ENCODE measurements around the gene ZNF207.

The ZNF207 gene

DNA sequence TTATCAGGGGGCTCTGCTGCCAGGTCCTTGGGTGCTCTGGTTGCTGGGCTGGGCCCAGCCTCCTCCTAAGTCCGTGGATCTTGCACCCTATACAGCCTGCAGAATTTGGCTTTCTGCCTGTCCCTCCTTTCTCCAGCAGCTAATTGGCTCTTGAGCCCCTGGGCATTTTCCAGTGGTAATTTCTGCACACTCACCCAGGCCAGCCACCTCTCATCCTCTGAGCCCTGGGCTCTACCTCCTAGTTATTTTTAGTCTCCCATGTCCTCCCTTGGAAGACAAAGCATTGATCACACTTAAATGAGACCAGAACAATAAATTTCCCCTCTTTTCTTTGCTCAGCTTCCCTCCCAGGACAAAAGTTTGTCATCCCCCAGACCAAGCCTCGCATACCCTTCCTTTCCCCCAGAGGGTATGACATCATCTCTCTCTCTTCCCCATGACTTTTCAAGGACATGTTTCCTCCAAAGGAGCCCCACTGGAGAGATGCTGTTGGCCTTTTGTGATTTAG lies 46.1 kb upstream of the ZNF207 start:
- TF ChIP-seq ZC3H10 (CRISPR knock-in tag; IDR thresholded peaks at IDR 0.05) (no peak), BACH2 (CRISPR knock-in tag; IDR thresholded peaks at IDR 0.05; ENCODE audit: borderline replicate concordance) (no peak), ISL1 (CRISPR knock-in tag; IDR thresholded peaks at IDR 0.05) (no peak), TOX (CRISPR knock-in tag; IDR thresholded peaks at IDR 0.05; ENCODE audit: borderline replicate concordance) (no peak), RARB (CRISPR knock-in tag; IDR thresholded peaks at IDR 0.05) (no peak), ZNF565 (CRISPR knock-in tag; conservative IDR thresholded peaks at IDR 0.05; ENCODE audit: low read depth) (no peak)
- TF ChIP-seq, protein P1, sequence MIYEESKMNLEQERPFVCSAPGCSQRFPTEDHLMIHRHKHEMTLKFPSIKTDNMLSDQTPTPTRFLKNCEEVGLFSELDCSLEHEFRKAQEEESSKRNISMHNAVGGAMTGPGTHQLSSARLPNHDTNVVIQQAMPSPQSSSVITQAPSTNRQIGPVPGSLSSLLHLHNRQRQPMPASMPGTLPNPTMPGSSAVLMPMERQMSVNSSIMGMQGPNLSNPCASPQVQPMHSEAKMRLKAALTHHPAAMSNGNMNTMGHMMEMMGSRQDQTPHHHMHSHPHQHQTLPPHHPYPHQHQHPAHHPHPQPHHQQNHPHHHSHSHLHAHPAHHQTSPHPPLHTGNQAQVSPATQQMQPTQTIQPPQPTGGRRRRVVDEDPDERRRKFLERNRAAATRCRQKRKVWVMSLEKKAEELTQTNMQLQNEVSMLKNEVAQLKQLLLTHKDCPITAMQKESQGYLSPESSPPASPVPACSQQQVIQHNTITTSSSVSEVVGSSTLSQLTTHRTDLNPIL (CRISPR knock-in tag; IDR thresholded peaks at IDR 0.05; ENCODE audit: low read depth): no peak
- TF ChIP-seq, protein P2, sequence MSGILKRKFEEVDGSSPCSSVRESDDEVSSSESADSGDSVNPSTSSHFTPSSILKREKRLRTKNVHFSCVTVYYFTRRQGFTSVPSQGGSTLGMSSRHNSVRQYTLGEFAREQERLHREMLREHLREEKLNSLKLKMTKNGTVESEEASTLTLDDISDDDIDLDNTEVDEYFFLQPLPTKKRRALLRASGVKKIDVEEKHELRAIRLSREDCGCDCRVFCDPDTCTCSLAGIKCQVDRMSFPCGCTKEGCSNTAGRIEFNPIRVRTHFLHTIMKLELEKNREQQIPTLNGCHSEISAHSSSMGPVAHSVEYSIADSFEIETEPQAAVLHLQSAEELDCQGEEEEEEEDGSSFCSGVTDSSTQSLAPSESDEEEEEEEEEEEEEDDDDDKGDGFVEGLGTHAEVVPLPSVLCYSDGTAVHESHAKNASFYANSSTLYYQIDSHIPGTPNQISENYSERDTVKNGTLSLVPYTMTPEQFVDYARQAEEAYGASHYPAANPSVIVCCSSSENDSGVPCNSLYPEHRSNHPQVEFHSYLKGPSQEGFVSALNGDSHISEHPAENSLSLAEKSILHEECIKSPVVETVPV (CRISPR knock-in tag; IDR thresholded peaks at IDR 0.05): no peak
- peak; percentile 27; the same call in 1 of the 3 replicates for ATAC-seq

DNA sequence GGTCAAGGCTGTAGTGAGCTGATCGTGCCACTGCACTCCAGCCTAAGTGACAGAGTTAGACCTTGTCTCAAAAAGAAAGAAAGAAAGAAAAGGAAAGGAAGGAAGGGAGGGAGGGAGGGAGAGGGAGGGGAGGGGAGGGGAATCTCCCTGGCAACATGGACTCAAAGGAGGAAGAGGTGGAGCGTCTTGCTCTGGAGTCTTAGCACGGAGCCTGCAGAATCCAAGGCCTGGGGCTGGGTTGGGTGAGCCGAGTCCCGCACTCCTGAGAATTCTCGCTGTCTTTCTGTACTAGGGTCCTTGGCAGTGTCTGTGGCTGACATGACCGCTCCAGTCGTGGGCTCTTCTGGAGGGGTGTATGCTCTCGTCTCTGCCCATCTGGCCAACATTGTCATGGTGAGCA lies 44.9 kb upstream of the ZNF207 start:
- TF ChIP-seq, protein P1 (CRISPR knock-in tag; IDR thresholded peaks at IDR 0.05; ENCODE audit: low read depth): no peak
- TF ChIP-seq, protein P3, sequence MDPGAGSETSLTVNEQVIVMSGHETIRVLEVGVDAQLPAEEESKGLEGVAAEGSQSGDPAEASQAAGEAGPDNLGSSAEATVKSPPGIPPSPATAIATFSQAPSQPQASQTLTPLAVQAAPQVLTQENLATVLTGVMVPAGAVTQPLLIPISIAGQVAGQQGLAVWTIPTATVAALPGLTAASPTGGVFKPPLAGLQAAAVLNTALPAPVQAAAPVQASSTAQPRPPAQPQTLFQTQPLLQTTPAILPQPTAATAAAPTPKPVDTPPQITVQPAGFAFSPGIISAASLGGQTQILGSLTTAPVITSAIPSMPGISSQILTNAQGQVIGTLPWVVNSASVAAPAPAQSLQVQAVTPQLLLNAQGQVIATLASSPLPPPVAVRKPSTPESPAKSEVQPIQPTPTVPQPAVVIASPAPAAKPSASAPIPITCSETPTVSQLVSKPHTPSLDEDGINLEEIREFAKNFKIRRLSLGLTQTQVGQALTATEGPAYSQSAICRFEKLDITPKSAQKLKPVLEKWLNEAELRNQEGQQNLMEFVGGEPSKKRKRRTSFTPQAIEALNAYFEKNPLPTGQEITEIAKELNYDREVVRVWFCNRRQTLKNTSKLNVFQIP (CRISPR knock-in tag; IDR thresholded peaks at IDR 0.05; ENCODE audit: borderline replicate concordance, low read depth): no peak
- TF ChIP-seq ZC3H10 (CRISPR knock-in tag; IDR thresholded peaks at IDR 0.05) (no peak), SNAI2 (CRISPR knock-in tag; IDR thresholded peaks at IDR 0.05) (no peak), RARB (CRISPR knock-in tag; IDR thresholded peaks at IDR 0.05) (no peak), ESRRG (CRISPR knock-in tag; IDR thresholded peaks at IDR 0.05) (no peak), ISL1 (CRISPR knock-in tag; IDR thresholded peaks at IDR 0.05) (no peak), ZNF8 (CRISPR knock-in tag; IDR thresholded peaks at IDR 0.05) (no peak), GLIS3 (CRISPR knock-in tag; IDR thresholded peaks at IDR 0.05) (no peak), ZNF70 (CRISPR knock-in tag; IDR thresholded peaks at IDR 0.05) (no peak), ZFP3 (CRISPR knock-in tag; IDR thresholded peaks at IDR 0.05) (no peak), CSDC2 (CRISPR knock-in tag; IDR thresholded peaks at IDR 0.05) (no peak), PPARA (CRISPR knock-in tag; IDR thresholded peaks at IDR 0.05; ENCODE audit: borderline replicate concordance) (no peak), ZNF565 (CRISPR knock-in tag; conservative IDR thresholded peaks at IDR 0.05; ENCODE audit: low read depth) (no peak)
- TF ChIP-seq, protein P4, sequence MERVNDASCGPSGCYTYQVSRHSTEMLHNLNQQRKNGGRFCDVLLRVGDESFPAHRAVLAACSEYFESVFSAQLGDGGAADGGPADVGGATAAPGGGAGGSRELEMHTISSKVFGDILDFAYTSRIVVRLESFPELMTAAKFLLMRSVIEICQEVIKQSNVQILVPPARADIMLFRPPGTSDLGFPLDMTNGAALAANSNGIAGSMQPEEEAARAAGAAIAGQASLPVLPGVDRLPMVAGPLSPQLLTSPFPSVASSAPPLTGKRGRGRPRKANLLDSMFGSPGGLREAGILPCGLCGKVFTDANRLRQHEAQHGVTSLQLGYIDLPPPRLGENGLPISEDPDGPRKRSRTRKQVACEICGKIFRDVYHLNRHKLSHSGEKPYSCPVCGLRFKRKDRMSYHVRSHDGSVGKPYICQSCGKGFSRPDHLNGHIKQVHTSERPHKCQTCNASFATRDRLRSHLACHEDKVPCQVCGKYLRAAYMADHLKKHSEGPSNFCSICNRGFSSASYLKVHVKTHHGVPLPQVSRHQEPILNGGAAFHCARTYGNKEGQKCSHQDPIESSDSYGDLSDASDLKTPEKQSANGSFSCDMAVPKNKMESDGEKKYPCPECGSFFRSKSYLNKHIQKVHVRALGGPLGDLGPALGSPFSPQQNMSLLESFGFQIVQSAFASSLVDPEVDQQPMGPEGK (CRISPR knock-in tag; IDR thresholded peaks at IDR 0.05; ENCODE audit: borderline replicate concordance): no peak
- TF ChIP-seq, protein P5, sequence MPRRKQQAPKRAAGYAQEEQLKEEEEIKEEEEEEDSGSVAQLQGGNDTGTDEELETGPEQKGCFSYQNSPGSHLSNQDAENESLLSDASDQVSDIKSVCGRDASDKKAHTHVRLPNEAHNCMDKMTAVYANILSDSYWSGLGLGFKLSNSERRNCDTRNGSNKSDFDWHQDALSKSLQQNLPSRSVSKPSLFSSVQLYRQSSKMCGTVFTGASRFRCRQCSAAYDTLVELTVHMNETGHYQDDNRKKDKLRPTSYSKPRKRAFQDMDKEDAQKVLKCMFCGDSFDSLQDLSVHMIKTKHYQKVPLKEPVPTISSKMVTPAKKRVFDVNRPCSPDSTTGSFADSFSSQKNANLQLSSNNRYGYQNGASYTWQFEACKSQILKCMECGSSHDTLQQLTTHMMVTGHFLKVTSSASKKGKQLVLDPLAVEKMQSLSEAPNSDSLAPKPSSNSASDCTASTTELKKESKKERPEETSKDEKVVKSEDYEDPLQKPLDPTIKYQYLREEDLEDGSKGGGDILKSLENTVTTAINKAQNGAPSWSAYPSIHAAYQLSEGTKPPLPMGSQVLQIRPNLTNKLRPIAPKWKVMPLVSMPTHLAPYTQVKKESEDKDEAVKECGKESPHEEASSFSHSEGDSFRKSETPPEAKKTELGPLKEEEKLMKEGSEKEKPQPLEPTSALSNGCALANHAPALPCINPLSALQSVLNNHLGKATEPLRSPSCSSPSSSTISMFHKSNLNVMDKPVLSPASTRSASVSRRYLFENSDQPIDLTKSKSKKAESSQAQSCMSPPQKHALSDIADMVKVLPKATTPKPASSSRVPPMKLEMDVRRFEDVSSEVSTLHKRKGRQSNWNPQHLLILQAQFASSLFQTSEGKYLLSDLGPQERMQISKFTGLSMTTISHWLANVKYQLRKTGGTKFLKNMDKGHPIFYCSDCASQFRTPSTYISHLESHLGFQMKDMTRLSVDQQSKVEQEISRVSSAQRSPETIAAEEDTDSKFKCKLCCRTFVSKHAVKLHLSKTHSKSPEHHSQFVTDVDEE (CRISPR knock-in tag; IDR thresholded peaks at IDR 0.05): no peak
- ATAC-seq: no peak

DNA sequence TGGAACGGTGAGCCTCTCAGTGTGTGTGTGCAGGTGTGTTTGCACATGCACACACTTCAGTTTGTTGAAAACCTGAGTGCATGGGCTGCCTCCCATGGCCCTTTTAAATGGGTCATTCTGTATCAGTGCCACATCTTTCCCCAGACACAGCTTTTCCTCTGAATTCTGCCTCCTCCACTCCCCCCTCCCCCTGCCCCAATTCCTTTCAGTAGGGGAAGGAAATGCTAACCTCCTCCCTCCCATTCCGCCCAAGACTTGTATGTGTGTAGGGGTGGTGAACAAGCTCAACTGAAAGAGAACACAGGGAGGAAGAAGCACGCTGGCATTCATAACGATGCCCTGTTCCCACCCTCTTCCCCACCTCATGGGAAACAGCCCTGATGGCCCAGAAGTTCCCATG lies 42.3 kb upstream of the ZNF207 start:
- ATAC-seq: no peak
- TF ChIP-seq TOX (CRISPR knock-in tag; IDR thresholded peaks at IDR 0.05; ENCODE audit: borderline replicate concordance) (no peak), BACH2 (CRISPR knock-in tag; IDR thresholded peaks at IDR 0.05; ENCODE audit: borderline replicate concordance) (no peak), ARNTL (CRISPR knock-in tag; IDR thresholded peaks at IDR 0.05; ENCODE audit: borderline replicate concordance, low read depth) (no peak), PPARA (CRISPR knock-in tag; IDR thresholded peaks at IDR 0.05; ENCODE audit: borderline replicate concordance) (no peak), SNAI2 (CRISPR knock-in tag; IDR thresholded peaks at IDR 0.05) (no peak), RARB (CRISPR knock-in tag; IDR thresholded peaks at IDR 0.05) (no peak), ZFP3 (CRISPR knock-in tag; IDR thresholded peaks at IDR 0.05) (no peak), ZNF70 (CRISPR knock-in tag; IDR thresholded peaks at IDR 0.05) (no peak), GLIS3 (CRISPR knock-in tag; IDR thresholded peaks at IDR 0.05) (no peak), OSR1 (CRISPR knock-in tag; IDR thresholded peaks at IDR 0.05) (no peak), ZNF565 (CRISPR knock-in tag; conservative IDR thresholded peaks at IDR 0.05; ENCODE audit: low read depth) (no peak)
- TF ChIP-seq, protein P2 (CRISPR knock-in tag; IDR thresholded peaks at IDR 0.05): no peak
- TF ChIP-seq, protein P5 (CRISPR knock-in tag; IDR thresholded peaks at IDR 0.05): no peak
